GM12878 (cell line): Measurements from ENCODE around the gene KLF18. TPM values are rescaled to one million over a fixed set of nuclear protein-coding genes. Genes with fewer than 3 reads are reported as not detected.

ENCODE experiments used
- ATAC-seq: fragments of 200-7000 bp; cut with Tn5 transposase; 3 replicates; pipeline ENCODE4 v1.9.1; 2020; ENCODE audit warnings: mild to moderate bottlenecking, moderate library complexity
- BruUV-seq: library from RNA; stranded (reverse); fragments of 400-500 nt; replicated peaks from 2 replicates; lab custom pipeline; 2021; lab: Mats Ljungman, UMichigan
- CTCF ChIA-PET: fragments of 300-600 bp; sonication (Branson Sonifier 250); formaldehyde crosslinking; extraction: SDS; loops from one replicate; lab custom pipeline; 2021; ENCODE audit warnings: inconsistent platforms; lab: Yijun Ruan, JAX
- POLR2A ChIA-PET: fragments of 350-600 bp; formaldehyde crosslinking; extraction: SDS; loops from one replicate; lab custom pipeline; 2021; ENCODE audit warnings: inconsistent platforms; lab: Charles Lee
- RAD21 ChIA-PET: fragments of 300-600 bp; sonication (Branson Sonifier 250); formaldehyde crosslinking; loops from one replicate; lab custom pipeline; 2023; ENCODE audit warnings: antibody characterized with exemption; ENCODE audit not compliant: unreplicated experiment; lab: Charles Lee
- SMC1A ChIA-PET: fragments of 300-600 bp; sonication (Branson Sonifier 250); formaldehyde crosslinking; loops from one replicate; lab custom pipeline; 2023; ENCODE audit not compliant: unreplicated experiment, uncharacterized antibody; lab: Charles Lee
- DNase-seq: peaks from one replicate; pipeline ENCODE4 v3.0.0-alpha.2; 2011; ENCODE audit warnings: low read depth, low spot score
- FAIRE-seq: peaks from 3 replicates; lab custom pipeline; 2011; peaks lifted over from hg19 to GRCh38; lab: Jason Lieb, UNC
- H2AFZ ChIP-seq: 2 replicates; pipeline ENCODE4 v1.6.0; 2011; ENCODE audit warnings: low read depth, low read length, control low read depth; ENCODE audit not compliant: control insufficient read depth
- H3K27ac ChIP-seq: 2 replicates; pipeline ENCODE4 v1.5.1; 2011; ENCODE audit warnings: control low read depth; ENCODE audit not compliant: control insufficient read depth, insufficient read depth
- H3K27me3 ChIP-seq, 2 experiments: replicated peaks in 1 of 2; 2 replicates each; pipeline versions ENCODE4 v1.6.0 to v1.6.1; 2011; ENCODE audit warnings: low read length in 1 of 2; ENCODE audit not compliant: control insufficient read depth in 2 of 2, insufficient read depth in 2 of 2
- H3K36me3 ChIP-seq, 2 experiments: 2 replicates each; pipeline ENCODE4 v1.5.1; 2011; ENCODE audit warnings: low read length in 1 of 2; ENCODE audit not compliant: control insufficient read depth in 2 of 2, insufficient read depth in 2 of 2
- H3K4me1 ChIP-seq: 2 replicates; pipeline ENCODE4 v1.6.1; 2011; ENCODE audit warnings: mild to moderate bottlenecking, low read length, moderate library complexity, mixed read lengths; ENCODE audit not compliant: control insufficient read depth, insufficient read depth
- H3K4me2 ChIP-seq: 2 replicates; pipeline ENCODE4 v1.6.0; 2011; ENCODE audit warnings: control low read depth; ENCODE audit not compliant: control insufficient read depth, insufficient read depth
- H3K4me3 ChIP-seq: fragments of 200-600 bp; sonication (generic); 2 replicates; pipeline ENCODE4 v1.5.1; 2016
- H3K79me2 ChIP-seq: 2 replicates; pipeline ENCODE4 v1.6.0; 2011; ENCODE audit warnings: low read length; ENCODE audit not compliant: control insufficient read depth, insufficient read depth
- H3K9ac ChIP-seq: 2 replicates; pipeline ENCODE4 v1.8.0; 2011; ENCODE audit warnings: low read length, control low read depth, mixed read lengths; ENCODE audit not compliant: control insufficient read depth, insufficient read depth
- H3K9me3 ChIP-seq: replicated peaks from 3 replicates; pipeline ENCODE4 v1.5.1; 2011; ENCODE audit warnings: mild to moderate bottlenecking, low read length; ENCODE audit not compliant: control insufficient read depth, insufficient read depth
- H4K20me1 ChIP-seq: 2 replicates; pipeline ENCODE4 v1.6.0; 2011; ENCODE audit not compliant: control insufficient read depth, insufficient read depth
- CBFB ChIP-seq: IDR thresholded peaks from 2 replicates; pipeline ENCODE4 v1.6.1; 2016; ENCODE audit warnings: antibody characterized with exemption, low read depth
- CREM ChIP-seq: IDR thresholded peaks from 2 replicates; pipeline ENCODE4 v1.6.1; 2014; ENCODE audit warnings: antibody characterized with exemption, low read depth
- HCFC1 ChIP-seq: fragments of 150-350 bp; IDR thresholded peaks from 2 replicates; pipeline ENCODE4 v1.6.1; 2014; ENCODE audit warnings: low read length
- JUNB ChIP-seq: IDR thresholded peaks from 2 replicates; pipeline ENCODE4 v1.6.1; 2016; ENCODE audit warnings: antibody characterized with exemption, mild to moderate bottlenecking
- MYC ChIP-seq: IDR thresholded peaks from 2 replicates; pipeline ENCODE4 v1.6.1; 2011; ENCODE audit warnings: mild to moderate bottlenecking, low read length, moderate library complexity, inconsistent platforms; ENCODE audit not compliant: insufficient read depth, insufficient replicate concordance, insufficient read length, severe bottlenecking
- ZBTB4 ChIP-seq: fragments of 450-650 bp; formaldehyde crosslinking; IDR thresholded peaks from 2 replicates; pipeline ENCODE4 v1.4.0; 2022; ENCODE audit warnings: mild to moderate bottlenecking, moderate library complexity
- WGBS: methylation state at CpG from one replicate; pipeline ENCODE4 v1.1.6; 2016; ENCODE audit warnings: low lambda C conversion rate; ENCODE audit not compliant: insufficient replicate concordance, insufficient coverage; ENCODE audit errors: missing lambda C conversion rate; 5-methylcytosine and 5-hydroxymethylcytosine counted together
- in situ Hi-C: fragments of 300-500 bp; cut with MboI; formaldehyde crosslinking; loops from 9 replicates; pipeline ENCODE4 v1.14.3; 2018; ENCODE audit warnings: mixed read lengths
- intact Hi-C: fragments of 100-400 bp; cut with micrococcal nuclease; formaldehyde crosslinking; loops from one replicate; pipeline ENCODE4 v1.14.2; 2022; ENCODE audit not compliant: unreplicated experiment
- polyA plus RNA-seq, 11 experiments: library from polyadenylated mRNA; depleted of rRNA in 4 of 11; unstranded in 6 of 11; stranded (reverse) in 5 of 11; fragments of >200 nt; fragmentation: Nextera tagmentation in 4 of 11; fragmentation: Illumina TruSeq in 1 of 11; extraction: Ambion mirVana in 4 of 11; extraction: Trizol in 1 of 11; gene quantifications; 1 replicate in 1 of 11; 2 replicates in 10 of 11; pipeline versions ENCODE4 v1.2.1 to v1.2.3, GENCODE V29; 2011 to 2016; ENCODE audit warnings: inconsistent platforms in 2 of 11, missing spikeins in 2 of 11, low read depth in 1 of 11
- total RNA-seq, 4 experiments: library from RNA; depleted of rRNA in 3 of 4; stranded (reverse); fragments of >200 nt in 3 of 4; fragmentation: Illumina TruSeq in 1 of 4; extraction: Trizol in 1 of 4; gene quantifications; 2 replicates each; pipeline versions ENCODE4 v1.2.1 to v1.2.3, GENCODE V29; 2013 to 2021

The KLF18 gene
- total and polyA plus RNA-seq, 10 of the 15 experiments (the other 5 are each of a cell fraction or from before 2014, with no cell fraction given) = not detected

DNA sequence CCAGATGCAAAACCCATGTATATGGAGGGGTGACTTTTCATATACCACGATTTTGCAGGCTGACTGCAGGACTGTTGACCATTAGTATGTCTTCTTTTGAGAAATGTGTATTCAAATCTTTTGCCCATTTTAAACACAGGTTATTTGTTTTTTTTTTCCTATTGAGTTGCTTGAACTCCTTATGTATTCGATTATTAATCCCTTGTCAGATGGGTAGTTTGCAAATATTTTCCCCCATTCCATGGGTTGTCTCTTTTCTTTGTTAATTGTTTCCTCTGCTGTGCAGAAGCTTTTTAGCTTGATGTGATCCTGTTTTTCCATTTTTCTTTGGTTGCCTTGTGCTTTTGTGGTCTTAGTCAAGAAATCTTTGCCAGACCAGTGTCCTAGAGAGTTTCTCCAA lies 47.4 kb downstream of the KLF18 start:
- no peak overlapping the region for H3K4me3 ChIP-seq
- ChIA-PET SMC1A (interaction anchor here (0.7 kb wide), 1 partner anchor 537 kb away, joined by 3 read pairs; no protein-coding TSS in a partner anchor), CTCF (interaction anchor here (0.7 to 1.8 kb wide), 2 partner anchors 27 to 123 kb away, joined by 4 to 10 read pairs; no protein-coding TSS in a partner anchor), POLR2A (no interaction called here), RAD21 (interaction anchor here (1.0 kb wide), 1 partner anchor 119 kb away, joined by 3 read pairs; the partner anchor contains the start of gene DMAP1)
- BruUV-seq = no TSS peak
- H3K36me3 ChIP-seq = no peaks in the 10 kb centered on the region
- WGBS = 20% methylated on average over 2 of the region's 2 CpGs
- FAIRE-seq (no peak), ATAC-seq (no peak), DNase-seq (no peak)
- no peaks in the 10 kb centered on the region for H3K79me2 ChIP-seq
- H3K27ac ChIP-seq = no peak overlapping the region
- in situ Hi-C loops = no loop called here
- no peaks in the 10 kb centered on the region for H3K9me3 ChIP-seq
- H3K4me2 ChIP-seq = no peak overlapping the region
- H2AFZ ChIP-seq = no peak overlapping the region
- no peak for TF ChIP-seq ZBTB4 (CRISPR knock-in tag)
- TF ChIP-seq CREM = no peak
- no peak for TF ChIP-seq CBFB
- no peak for TF ChIP-seq JUNB
- TF ChIP-seq MYC = no peak
- no peak for TF ChIP-seq HCFC1
- no peaks in the 10 kb centered on the region for H3K27me3 ChIP-seq
- no peaks in the 10 kb centered on the region for H4K20me1 ChIP-seq
- intact Hi-C loops = loop anchor here (5.0 kb wide), 1 partner anchor 223 kb away; no protein-coding TSS in a partner anchor
- H3K9ac ChIP-seq = no peak overlapping the region
- no peaks in the 10 kb centered on the region for H3K4me1 ChIP-seq
